ENCODE results near the gene CERCAM.

CERCAM gene

GRCh38 chr9:128397831-128398230 is 22.8 kb upstream of the CERCAM start:
- no peak for TF ChIP-seq CTCF (IDR thresholded peaks at IDR 0.05; ENCODE audit: poor library complexity, severe bottlenecking)
- H3K9me3 ChIP-seq (ENCODE audit: severe bottlenecking): no peaks in the 10 kb centered on the region
- no peaks in the 10 kb centered on the region for H3K4me1 ChIP-seq (ENCODE audit: insufficient read depth, poor library complexity, severe bottlenecking)
- H3K27ac ChIP-seq (ENCODE audit: poor library complexity, severe bottlenecking): no peak overlapping the region
- peaks cover 16% of the 10 kb centered on the region for H3K27me3 ChIP-seq (ENCODE audit: insufficient read depth, poor library complexity, severe bottlenecking)
- DNase-seq (ENCODE audit: low spot score) (no peak), ATAC-seq (ENCODE audit: low read depth) (peak; percentile 6; the same call in 1 of the 3 replicates)
- H3K4me3 ChIP-seq (ENCODE audit: severe bottlenecking): no peak overlapping the region
- no peaks in the 10 kb centered on the region for H3K36me3 ChIP-seq (ENCODE audit: low read depth)

GRCh38 chr9:128399861-128400260 is 20.8 kb upstream of the CERCAM start:
- DNase-seq (ENCODE audit: low spot score): no peak
- peak; percentile 12; the same call in 1 of the 3 replicates for ATAC-seq (ENCODE audit: low read depth)
- no peaks in the 10 kb centered on the region for H3K36me3 ChIP-seq (ENCODE audit: low read depth)
- H3K27ac ChIP-seq (ENCODE audit: poor library complexity, severe bottlenecking): no peak overlapping the region
- no peak overlapping the region for H3K4me3 ChIP-seq (ENCODE audit: severe bottlenecking)
- peaks cover 16% of the 10 kb centered on the region for H3K27me3 ChIP-seq (ENCODE audit: insufficient read depth, poor library complexity, severe bottlenecking)
- TF ChIP-seq CTCF (IDR thresholded peaks at IDR 0.05; ENCODE audit: poor library complexity, severe bottlenecking): no peak
- H3K4me1 ChIP-seq (ENCODE audit: insufficient read depth, poor library complexity, severe bottlenecking): no peaks in the 10 kb centered on the region
- H3K9me3 ChIP-seq (ENCODE audit: severe bottlenecking): no peaks in the 10 kb centered on the region

- no peaks in the 10 kb centered on the region for H3K27me3 ChIP-seq (ENCODE audit: insufficient read depth, poor library complexity, severe bottlenecking)
- no peak for DNase-seq (ENCODE audit: low spot score)
These were observed 16.1 kb upstream of the CERCAM start for GRCh38 chr9:128404560-128404959.

GRCh38 chr9:128405077-128405779 is 15.4 kb upstream of the CERCAM start:
- ATAC-seq (ENCODE audit: low read depth): no peak
- H3K27me3 ChIP-seq (ENCODE audit: insufficient read depth, poor library complexity, severe bottlenecking): no peaks in the 10 kb centered on the region
- no peak overlapping the region for H3K27ac ChIP-seq (ENCODE audit: poor library complexity, severe bottlenecking)
- H3K4me1 ChIP-seq (ENCODE audit: insufficient read depth, poor library complexity, severe bottlenecking): no peaks in the 10 kb centered on the region
- no peak overlapping the region for H3K4me3 ChIP-seq (ENCODE audit: severe bottlenecking)
- H3K9me3 ChIP-seq (ENCODE audit: severe bottlenecking): no peaks in the 10 kb centered on the region
- no peak for TF ChIP-seq CTCF (IDR thresholded peaks at IDR 0.05; ENCODE audit: poor library complexity, severe bottlenecking)
- H3K36me3 ChIP-seq (ENCODE audit: low read depth): no peaks in the 10 kb centered on the region
- DNase-seq (ENCODE audit: low spot score): no peak

More at GRCh38 chr9:128404560-128404959, 16.1 kb upstream of the CERCAM start:
- no peak for ATAC-seq (ENCODE audit: low read depth)
- no peaks in the 10 kb centered on the region for H3K9me3 ChIP-seq (ENCODE audit: severe bottlenecking)
- H3K27ac ChIP-seq (ENCODE audit: poor library complexity, severe bottlenecking): no peak overlapping the region
- no peak overlapping the region for H3K4me3 ChIP-seq (ENCODE audit: severe bottlenecking)
- TF ChIP-seq CTCF (IDR thresholded peaks at IDR 0.05; ENCODE audit: poor library complexity, severe bottlenecking): no peak
- no peaks in the 10 kb centered on the region for H3K4me1 ChIP-seq (ENCODE audit: insufficient read depth, poor library complexity, severe bottlenecking)
- H3K36me3 ChIP-seq (ENCODE audit: low read depth): no peaks in the 10 kb centered on the region

GRCh38 chr9:128405780-128406171 is 14.9 kb upstream of the CERCAM start:
- Histone ChIP-seq H3K27me3 (ENCODE audit: insufficient read depth, poor library complexity, severe bottlenecking) (no peaks in the 10 kb centered on the region), H3K27ac (ENCODE audit: poor library complexity, severe bottlenecking) (no peak overlapping the region)
- no peak for TF ChIP-seq CTCF (IDR thresholded peaks at IDR 0.05; ENCODE audit: poor library complexity, severe bottlenecking)

More at GRCh38 chr9:128405780-128406171, 14.9 kb upstream of the CERCAM start:
- DNase-seq (ENCODE audit: low spot score) (no peak), ATAC-seq (ENCODE audit: low read depth) (no peak)
- Histone ChIP-seq H3K4me1 (ENCODE audit: insufficient read depth, poor library complexity, severe bottlenecking) (no peaks in the 10 kb centered on the region), H3K4me3 (ENCODE audit: severe bottlenecking) (no peak overlapping the region), H3K36me3 (ENCODE audit: low read depth) (no peaks in the 10 kb centered on the region), H3K9me3 (ENCODE audit: severe bottlenecking) (no peaks in the 10 kb centered on the region)
